Left cardiac atrium (tissue), 4 donors: ENCODE data around the gene MYPN. TPM values are rescaled to one million over a fixed set of nuclear protein-coding genes. Genes with fewer than 3 reads are reported as not detected.

Experiments used
- ATAC-seq, 2 donors: fragments of 200-7000 bp; cut with Tn5 transposase; one replicate each; pipeline ENCODE4 v1.9.1; 2020; ENCODE audit warnings: mild to moderate bottlenecking in 2 of 2, moderate library complexity in 2 of 2
- DNase-seq: peaks from one replicate; pipeline ENCODE4 v3.0.0-alpha.2; 2020
- intact Hi-C, 2 donors: fragments of 100-400 bp; cut with DNase I; formaldehyde crosslinking; loops; one replicate each; pipeline versions ENCODE4 v1.14.1 to v1.15.1; 2022 to 2023
- total RNA-seq, 2 donors: library from RNA; stranded (reverse); fragmentation: NEBNext Ultra II Directional; extraction: Animal tissue kit (Norgen Biotek cat#: 25700); gene quantifications; one replicate each; pipeline ENCODE4 v1.2.1, GENCODE V29; 2021
- donor health status: DM: no; HTN: yes; CAD: no.
- donor health status: DM: no; HTN: yes; CAD: no; lungs with severe emphysema.
- donor health status: DM: yes; HTN: yes; CAD: no.
- donor health status: Dilated cardiomyopathy.

Gene MYPN
- total RNA-seq, 2 donors from 2014 or later: 62.2 to 110 TPM

- intact Hi-C loops: no loop called here
- DNase-seq (no peak), ATAC-seq (no peak)
These were observed 22.2 kb upstream of the MYPN start for GRCh38 chr10:68086910-68087684.

GRCh38 chr10:68087685-68088401 is 21.4 kb upstream of the MYPN start:
- ATAC-seq (peak; percentile 86 to 88), DNase-seq (peak; percentile 32)

GRCh38 chr10:68088740-68089139 is 20.5 kb upstream of the MYPN start:
- intact Hi-C loops: no loop called here
- DNase-seq: no peak
- ATAC-seq: peak in 1 of 2 donors; percentile 24

More at GRCh38 chr10:68087685-68088401, 21.4 kb upstream of the MYPN start:
- intact Hi-C loops: no loop called here

GRCh38 chr10:68090586-68090985 is 18.7 kb upstream of the MYPN start:
- ATAC-seq: no peak
- intact Hi-C loops: no loop called here
- DNase-seq: no peak

- intact Hi-C loops: no loop called here
- ATAC-seq (no peak), DNase-seq (no peak)
These were observed 16.8 kb upstream of the MYPN start for GRCh38 chr10:68092512-68092911.

- no peak for DNase-seq
These were observed 14.1 kb upstream of the MYPN start for GRCh38 chr10:68095153-68095552.

GRCh38 chr10:68096913-68097516 is 12.3 kb upstream of the MYPN start:
- intact Hi-C loops: no loop called here
- ATAC-seq (peak; percentile 68 to 96), DNase-seq (peak; percentile 37)

More at GRCh38 chr10:68095153-68095552, 14.1 kb upstream of the MYPN start:
- ATAC-seq: peak in 1 of 2 donors; percentile 32
- intact Hi-C loops: no loop called here

GRCh38 chr10:68099736-68100135 is 9.6 kb upstream of the MYPN start:
- DNase-seq (no peak), ATAC-seq (no peak)
- intact Hi-C loops: no loop called here

GRCh38 chr10:68101066-68101465 is 8.2 kb upstream of the MYPN start:
- ATAC-seq: no peak
- DNase-seq: no peak
- intact Hi-C loops: no loop called here

- intact Hi-C loops: no loop called here
- DNase-seq: no peak
- no peak for ATAC-seq
These were observed 5.9 kb upstream of the MYPN start for GRCh38 chr10:68103261-68103878.

- intact Hi-C loops: no loop called here
- ATAC-seq (no peak), DNase-seq (no peak)
These were observed 5.4 kb upstream of the MYPN start for GRCh38 chr10:68103901-68104300.

- no peak for DNase-seq
- intact Hi-C loops: no loop called here
- ATAC-seq: no peak
These were observed 3.5 kb upstream of the MYPN start for GRCh38 chr10:68105820-68106219.

GRCh38 chr10:68106656-68107055 is 2.6 kb upstream of the MYPN start:
- intact Hi-C loops: no loop called here
- ATAC-seq (no peak), DNase-seq (no peak)

- DNase-seq (no peak), ATAC-seq (no peak)
- intact Hi-C loops: no loop called here
These were observed 1.6 kb upstream of the MYPN start for GRCh38 chr10:68107651-68108050.

GRCh38 chr10:68108051-68108450 is 1.2 kb upstream of the MYPN start:
- intact Hi-C loops: no loop called here
- no peak for ATAC-seq
- DNase-seq: no peak

- no peak for ATAC-seq
- intact Hi-C loops: no loop called here
These were observed 635 bp upstream of the MYPN start for GRCh38 chr10:68108653-68109052.

GRCh38 chr10:68110027-68110426 is 739 bp downstream of the MYPN start:
- DNase-seq (no peak), ATAC-seq (peak; percentile 48 to 56)
- intact Hi-C loops: no loop called here

More at GRCh38 chr10:68108653-68109052, 635 bp upstream of the MYPN start:
- no peak for DNase-seq

GRCh38 chr10:68111584-68111983 is 2.3 kb downstream of the MYPN start:
- DNase-seq (no peak), ATAC-seq (peak in 1 of 2 donors; percentile 75)
- intact Hi-C loops: no loop called here

- intact Hi-C loops: no loop called here
- no peak for DNase-seq
- ATAC-seq: no peak
These were observed 3.5 kb downstream of the MYPN start for GRCh38 chr10:68112837-68113236.

- ATAC-seq: no peak
- no peak for DNase-seq
These were observed 9.4 kb downstream of the MYPN start for GRCh38 chr10:68118657-68119056.

More at GRCh38 chr10:68118657-68119056, 9.4 kb downstream of the MYPN start:
- intact Hi-C loops: no loop called here
